Testis (tissue), 3 donors: ENCODE results near the gene ZNRF3. TPM values are rescaled to one million over a fixed set of nuclear protein-coding genes. Genes with fewer than 3 reads are reported as not detected.

Experiments
- DNase-seq: peaks from one replicate; pipeline ENCODE4 v3.0.0-alpha.2; 2019
- H3K27ac ChIP-seq, 2 donors: fragments of 200-600 bp; sonication (generic); one replicate each; pipeline ENCODE4 v1.5.1; 2019
- H3K27me3 ChIP-seq: fragments of 200-600 bp; sonication (generic); one replicate; pipeline ENCODE4 v1.5.1; 2019
- H3K36me3 ChIP-seq: fragments of 200-600 bp; sonication (generic); one replicate; pipeline ENCODE4 v1.5.1; 2017; ENCODE audit warnings: low read depth; ENCODE audit errors: missing control alignments
- H3K4me1 ChIP-seq: fragments of 200-600 bp; sonication (generic); one replicate; pipeline ENCODE4 v1.5.1; 2019
- H3K4me3 ChIP-seq, 2 donors: fragments of 200-600 bp; sonication (generic); one replicate each; pipeline ENCODE4 v1.5.1; 2017 to 2019
- H3K9me3 ChIP-seq: fragments of 200-600 bp; sonication (generic); one replicate; pipeline ENCODE4 v1.5.1; 2017
- POLR2A ChIP-seq: fragments of 450-650 bp; IDR thresholded peaks from one replicate; pipeline ENCODE4 v1.6.1; 2017; ENCODE audit warnings: antibody characterized with exemption, mild to moderate bottlenecking, moderate library complexity
- WGBS, 2 donors: methylation state at CpG; one replicate each; pipeline ENCODE4 v1.1.5; 2018; 5-methylcytosine and 5-hydroxymethylcytosine counted together
- intact Hi-C: fragments of 100-400 bp; cut with DNase I; formaldehyde crosslinking; loops from one replicate; pipeline ENCODE4 v1.15.1; 2023; ENCODE audit warnings: low total_unique reads
- polyA plus RNA-seq: library from polyadenylated mRNA; stranded (reverse); fragments of 350-450 nt; fragmentation: Illumina TruSeq; extraction: RNeasy Lipid Tissue Mini Kit (QIAGEN cat#74804); gene quantifications from one replicate; pipeline ENCODE4 v1.2.3, GENCODE V29; 2014; ENCODE audit warnings: low read depth, low replicate concordance; ENCODE audit not compliant: insufficient read depth
- total RNA-seq, 2 donors: library from RNA; depleted of rRNA; stranded (reverse); fragments of >200 nt; gene quantifications; one replicate each; pipeline ENCODE4 v1.2.3, GENCODE V29; 2016
- TF ChIP-seq, protein P1 (sequence below), 3 experiments: fragments of 450-650 bp in 2 of 3; fragments of 200-600 bp in 1 of 3; sonication (generic) in 1 of 3; IDR thresholded peaks; one replicate each; pipeline ENCODE4 v1.5.1; 2016 to 2019; ENCODE audit warnings: antibody characterized with exemption in 3 of 3, mild to moderate bottlenecking in 2 of 3, moderate library complexity in 1 of 3

The ZNRF3 gene
- total and polyA plus RNA-seq, 3 donors from 2014 or later = 13.9 to 44.5 (median 32.2) TPM

DNA sequence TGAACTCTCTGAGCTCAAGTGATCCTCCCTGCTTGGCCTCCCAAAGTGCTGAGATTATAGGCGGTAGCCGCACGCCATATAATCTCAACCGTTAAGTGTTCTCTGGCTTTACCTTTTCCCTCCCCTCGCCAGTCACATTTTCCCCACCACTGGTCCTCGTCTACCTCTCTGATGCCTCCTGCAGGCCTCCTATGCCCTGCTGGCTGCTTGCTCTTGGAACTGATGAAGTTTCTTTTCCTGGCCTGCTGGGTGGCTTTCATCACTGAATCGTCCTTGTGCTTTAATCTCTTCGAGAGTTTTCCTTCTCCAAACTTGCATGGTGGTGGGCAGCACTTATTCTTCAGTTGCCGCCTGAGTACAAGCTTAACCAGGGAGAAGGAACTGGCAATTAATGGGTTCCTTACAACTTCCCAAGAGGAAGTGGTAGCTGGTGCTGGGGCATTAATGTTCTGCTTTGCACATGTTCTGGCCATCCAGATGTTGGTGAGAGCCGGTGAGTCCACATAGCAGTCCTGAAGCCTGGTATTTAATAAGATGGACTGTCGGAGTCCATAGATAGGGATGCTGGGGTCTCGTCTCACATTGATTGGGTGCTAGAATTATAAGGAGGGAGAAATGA is 177.0 kb downstream of the ZNRF3 start:
- intact Hi-C loops = no loop called here
- H3K27ac ChIP-seq = no peak overlapping the region
- H3K36me3 ChIP-seq = no peaks in the 10 kb centered on the region
- no peak for TF ChIP-seq POLR2A
- TF ChIP-seq, protein P1, sequence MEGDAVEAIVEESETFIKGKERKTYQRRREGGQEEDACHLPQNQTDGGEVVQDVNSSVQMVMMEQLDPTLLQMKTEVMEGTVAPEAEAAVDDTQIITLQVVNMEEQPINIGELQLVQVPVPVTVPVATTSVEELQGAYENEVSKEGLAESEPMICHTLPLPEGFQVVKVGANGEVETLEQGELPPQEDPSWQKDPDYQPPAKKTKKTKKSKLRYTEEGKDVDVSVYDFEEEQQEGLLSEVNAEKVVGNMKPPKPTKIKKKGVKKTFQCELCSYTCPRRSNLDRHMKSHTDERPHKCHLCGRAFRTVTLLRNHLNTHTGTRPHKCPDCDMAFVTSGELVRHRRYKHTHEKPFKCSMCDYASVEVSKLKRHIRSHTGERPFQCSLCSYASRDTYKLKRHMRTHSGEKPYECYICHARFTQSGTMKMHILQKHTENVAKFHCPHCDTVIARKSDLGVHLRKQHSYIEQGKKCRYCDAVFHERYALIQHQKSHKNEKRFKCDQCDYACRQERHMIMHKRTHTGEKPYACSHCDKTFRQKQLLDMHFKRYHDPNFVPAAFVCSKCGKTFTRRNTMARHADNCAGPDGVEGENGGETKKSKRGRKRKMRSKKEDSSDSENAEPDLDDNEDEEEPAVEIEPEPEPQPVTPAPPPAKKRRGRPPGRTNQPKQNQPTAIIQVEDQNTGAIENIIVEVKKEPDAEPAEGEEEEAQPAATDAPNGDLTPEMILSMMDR (IDR thresholded peaks at IDR 0.05) = no peak
- WGBS, 2 donors = 83 to 88% methylated on average over 12 of the region's 12 CpGs
- no peaks in the 10 kb centered on the region for H3K4me1 ChIP-seq
- DNase-seq = no peak
- H3K27me3 ChIP-seq = no peaks in the 10 kb centered on the region
- H3K9me3 ChIP-seq = no peaks in the 10 kb centered on the region
- H3K4me3 ChIP-seq = no peak overlapping the region

DNA sequence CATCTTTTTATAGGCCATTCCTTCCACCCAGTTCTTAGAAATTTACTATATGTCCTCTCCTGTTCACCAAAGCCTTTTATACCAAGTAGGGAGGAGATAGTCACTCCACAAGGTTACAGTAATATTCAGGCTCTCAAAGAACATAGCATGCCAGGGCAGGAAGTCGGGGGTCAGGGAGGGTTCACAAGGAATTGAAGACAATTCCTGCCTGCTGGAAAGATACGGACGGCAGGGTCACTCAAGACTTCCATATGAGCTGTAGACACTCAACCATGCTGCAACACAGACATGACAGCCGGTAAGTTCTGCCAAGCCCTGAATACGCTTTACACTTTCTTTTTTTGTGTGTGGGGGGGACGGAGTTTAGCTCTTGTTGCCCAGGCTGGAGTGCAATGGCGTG is 177.6 kb downstream of the ZNRF3 start:
- Histone ChIP-seq H3K4me1 (no peaks in the 10 kb centered on the region), H3K27ac (no peak overlapping the region), H3K36me3 (no peaks in the 10 kb centered on the region), H3K9me3 (no peaks in the 10 kb centered on the region), H3K27me3 (no peaks in the 10 kb centered on the region), H3K4me3 (no peak overlapping the region)
- intact Hi-C loops = no loop called here
- DNase-seq = no peak
- WGBS, 2 donors = 61 to 62% methylated on average over 7 of the region's 7 CpGs
- TF ChIP-seq POLR2A = no peak
- TF ChIP-seq, protein P1 (IDR thresholded peaks at IDR 0.05) = no peak

DNA sequence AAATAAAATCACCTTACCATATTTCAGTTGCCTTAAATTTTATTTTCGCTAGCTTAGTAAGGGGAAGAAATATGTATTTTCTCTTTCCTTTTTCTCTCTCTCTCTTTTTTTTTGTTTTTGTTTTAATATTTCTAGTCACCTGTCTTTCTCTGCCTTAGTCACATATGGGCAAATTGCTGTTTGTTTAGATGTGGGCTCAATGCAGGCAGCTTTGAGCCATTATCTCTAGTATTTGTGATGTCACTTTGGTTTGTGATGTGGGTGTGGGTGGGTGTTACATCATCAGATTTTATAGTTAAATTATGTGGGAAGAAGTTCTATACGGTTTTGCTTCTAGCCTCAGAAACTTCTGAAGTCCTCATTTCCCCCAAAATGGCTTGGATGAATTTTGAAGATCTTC is 178.4 kb downstream of the ZNRF3 start, which contains the start of gene C22orf31:
Gene C22orf31 (minus strand): TSS at position 59 of the 400 bp plus-strand sequence. CDS start 39 bp downstream, at position 20.
- Histone ChIP-seq H3K36me3 (no peaks in the 10 kb centered on the region), H3K27me3 (no peaks in the 10 kb centered on the region), H3K4me1 (no peaks in the 10 kb centered on the region), H3K4me3 (no peak within 1 kb of the TSS), H3K9me3 (no peaks in the 10 kb centered on the region), H3K27ac (no peak within 1 kb of the TSS)
- 59 to 65% methylated on average over 2 of the region's 2 CpGs for WGBS, 2 donors
- intact Hi-C loops = no loop called here
- DNase-seq = no peak
- TF ChIP-seq, protein P1 (IDR thresholded peaks at IDR 0.05) = no peak
- TF ChIP-seq POLR2A = no peak

DNA sequence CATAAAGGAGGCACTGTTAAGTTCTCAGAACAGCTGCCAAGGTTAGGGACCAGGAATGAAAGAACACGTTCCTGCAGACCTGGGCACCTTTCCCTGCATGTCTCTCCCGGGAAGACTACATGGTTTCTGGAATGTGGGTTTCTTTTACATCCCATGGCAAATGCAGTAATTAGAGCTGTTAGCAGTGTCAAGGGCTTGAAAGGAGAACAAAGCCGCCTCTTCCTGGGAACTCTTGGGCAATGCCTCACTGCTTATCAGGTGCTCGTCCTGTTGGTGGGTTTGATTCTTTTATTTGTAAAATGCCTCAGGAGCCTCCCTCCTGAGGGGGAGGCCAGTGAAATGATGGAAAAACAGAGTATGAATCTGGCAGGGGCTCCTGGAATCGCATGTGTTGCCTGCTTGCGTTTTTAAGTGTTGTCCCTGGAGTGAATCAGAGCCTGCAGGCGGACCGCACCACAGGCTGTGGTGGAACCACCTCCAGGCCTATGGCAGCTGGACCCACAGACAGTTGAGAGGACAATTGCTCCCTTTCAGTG is 179.0 kb downstream of the ZNRF3 start:
- H3K36me3 ChIP-seq = no peaks in the 10 kb centered on the region
- no peaks in the 10 kb centered on the region for H3K9me3 ChIP-seq
- 43 to 45% methylated on average over 8 of the region's 8 CpGs for WGBS, 2 donors
- intact Hi-C loops = no loop called here
- no peak for DNase-seq
- no peak overlapping the region for H3K4me3 ChIP-seq
- no peaks in the 10 kb centered on the region for H3K4me1 ChIP-seq
- H3K27ac ChIP-seq = no peak overlapping the region
- TF ChIP-seq POLR2A = no peak
- TF ChIP-seq, protein P1 (IDR thresholded peaks at IDR 0.05) = no peak
- H3K27me3 ChIP-seq = no peaks in the 10 kb centered on the region
